GM18861 (cell line): ENCODE results near the gene GJA10.
"Not testable (repeated sequence)": the region's sequence is repeated elsewhere in the genome, so short reads cannot be mapped to it uniquely, and the experiment has no call there.

Experiments used
- ATAC-seq: cut with Tn5 transposase; IDR thresholded peaks from one replicate; pipeline ENCODE4 v1.9.1; 2021; ENCODE audit not compliant: unreplicated experiment

The GJA10 gene

GRCh38 chr6:89894169-89894568, at the start of gene GJA10:
GJA10 (plus strand) TSS chr6:89894469; CDS start chr6:89894469, 0 bp downstream.
- no peak for ATAC-seq

DNA sequence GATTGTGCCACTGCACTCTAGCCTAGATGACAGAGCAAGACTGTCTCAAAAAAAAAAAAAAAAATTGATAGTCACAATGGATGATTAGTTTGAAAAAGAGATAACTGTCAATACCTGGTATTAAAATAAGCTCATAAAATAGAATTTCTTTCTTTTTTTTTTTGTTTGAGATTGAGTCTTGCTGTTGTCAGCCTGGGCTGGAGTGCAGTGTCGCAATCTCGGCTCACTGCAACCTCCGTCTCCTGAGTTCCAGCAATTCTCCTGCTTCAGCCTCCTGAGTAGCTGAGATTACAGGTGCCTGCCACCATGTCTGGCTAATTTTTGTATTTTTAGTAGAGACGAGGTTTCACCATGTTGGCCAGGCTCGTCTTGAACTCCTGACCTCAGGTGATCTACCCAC, 46.8 kb upstream of the GJA10 start:
- ATAC-seq, result not testable (repeated sequence)

GRCh38 chr6:89853068-89853467, 41.2 kb upstream of the GJA10 start:
- ATAC-seq, result no peak

- ATAC-seq, result no peak
Observed at GRCh38 chr6:89858041-89858440, 36.2 kb upstream of the GJA10 start.

DNA sequence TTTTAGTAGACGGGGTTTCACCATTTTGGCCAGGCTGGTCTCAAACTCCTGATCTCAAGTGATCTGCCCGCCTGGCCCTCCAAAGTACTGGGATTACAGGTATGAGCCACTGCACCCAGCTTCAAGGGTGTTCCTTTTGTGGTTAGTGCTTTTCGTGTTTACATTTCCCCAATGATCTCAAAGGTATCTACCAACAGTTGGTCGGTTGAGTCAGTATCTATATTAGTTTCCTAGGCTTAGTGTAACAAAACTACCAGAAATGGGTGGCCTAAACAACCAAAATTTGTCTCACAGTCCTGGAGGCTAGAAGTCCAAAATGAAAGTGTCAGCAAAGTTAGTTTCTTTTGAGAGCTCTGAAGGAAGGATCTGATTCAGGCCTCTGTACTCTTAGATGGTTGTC, 34.5 kb upstream of the GJA10 start:
- ATAC-seq, result no peak

DNA sequence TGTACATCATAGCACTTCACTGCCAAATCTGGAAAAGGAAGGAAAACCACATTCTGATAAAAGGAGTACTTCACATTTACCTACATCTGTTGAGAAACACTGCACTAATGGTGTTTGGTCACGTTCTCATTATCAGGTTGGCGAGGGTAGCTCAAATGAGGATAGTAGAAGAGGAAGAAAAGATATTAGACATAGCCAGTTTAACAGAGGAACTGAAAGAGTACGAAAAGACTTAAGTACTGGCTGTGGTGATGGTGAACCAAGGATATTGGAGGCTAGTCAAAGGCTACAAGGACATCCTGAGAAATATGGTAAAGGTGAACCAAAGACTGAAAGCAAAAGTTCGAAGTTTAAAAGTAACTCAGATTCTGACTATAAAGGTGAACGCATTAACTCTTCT, 32.0 kb upstream of the GJA10 start:
- ATAC-seq, result no peak

DNA sequence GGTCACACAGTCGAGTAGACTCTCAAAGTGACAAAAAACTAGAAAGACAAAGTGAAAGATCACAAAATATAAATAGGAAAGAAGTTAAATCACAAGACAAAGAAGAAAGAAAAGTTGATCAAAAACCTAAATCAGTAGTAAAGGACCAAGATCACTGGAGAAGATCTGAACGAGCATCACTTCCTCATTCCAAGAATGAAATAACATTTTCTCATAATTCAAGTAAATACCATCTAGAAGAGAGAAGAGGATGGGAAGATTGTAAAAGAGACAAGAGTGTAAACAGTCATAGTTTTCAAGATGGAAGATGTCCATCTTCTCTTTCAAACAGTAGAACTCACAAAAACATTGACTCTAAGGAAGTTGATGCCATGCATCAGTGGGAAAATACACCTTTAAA, 31.6 kb upstream of the GJA10 start:
- no peak for ATAC-seq

- ATAC-seq, result no peak
Observed at GRCh38 chr6:89866024-89866678, 28.1 kb upstream of the GJA10 start.

DNA sequence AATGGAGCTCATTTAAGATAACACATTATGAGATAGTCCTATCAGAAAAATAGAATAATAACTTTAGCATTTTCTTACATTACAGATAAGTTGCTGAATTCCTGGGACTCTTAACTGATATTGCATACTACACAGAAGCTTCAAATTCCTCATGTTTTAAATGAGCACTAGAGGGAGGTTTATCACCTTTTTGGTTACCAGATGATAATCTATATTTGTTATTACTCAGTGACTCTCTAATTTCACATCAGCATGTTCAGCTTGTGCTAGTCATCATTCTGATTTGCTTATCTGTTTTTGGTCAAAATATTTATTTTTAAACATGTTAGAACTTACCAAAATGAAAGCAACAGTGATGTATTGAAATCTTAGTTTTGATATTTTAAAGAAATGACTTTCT, 20.5 kb upstream of the GJA10 start:
- ATAC-seq, result no peak

GRCh38 chr6:89874438-89874837, 19.8 kb upstream of the GJA10 start:
- no peak for ATAC-seq

DNA sequence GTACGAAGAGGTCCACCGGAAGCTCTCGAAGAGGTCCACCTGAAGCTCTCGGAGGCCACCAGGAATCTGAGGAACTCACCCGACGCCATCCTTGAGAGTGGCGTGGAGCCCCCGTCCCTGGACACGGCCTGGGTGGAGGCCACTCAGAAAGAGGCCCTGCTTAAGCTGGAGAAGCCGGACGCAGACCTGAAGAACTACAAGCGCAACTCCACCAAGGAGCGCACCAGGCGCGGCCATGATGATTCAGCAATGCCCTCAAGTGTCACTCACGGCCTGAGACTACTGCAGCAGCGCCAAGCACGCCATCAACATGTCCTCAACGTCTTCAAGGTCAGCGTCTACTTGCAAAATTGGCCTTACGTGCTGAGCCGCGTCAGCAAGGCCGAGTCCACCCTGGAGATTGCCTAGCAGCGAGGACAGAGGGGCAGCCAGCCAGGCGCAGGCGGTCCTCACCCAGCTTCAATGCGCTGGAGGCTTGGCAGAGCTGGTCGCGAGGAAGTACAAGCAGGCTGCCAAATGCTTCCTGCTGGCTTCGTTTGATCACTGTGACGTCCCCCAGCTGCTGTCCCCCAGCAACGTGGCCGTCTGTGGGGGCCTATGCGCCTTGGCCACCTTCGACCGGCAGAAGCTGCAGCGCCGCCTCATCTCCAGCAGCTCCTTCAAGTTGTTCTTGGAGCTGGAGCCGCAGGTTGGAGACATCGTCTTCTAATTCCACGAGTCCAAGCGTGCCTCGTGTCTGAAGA, 7.7 kb upstream of the GJA10 start:
- ATAC-seq, result no peak

GRCh38 chr6:89887452-89888137, 6.7 kb upstream of the GJA10 start:
- ATAC-seq, result no peak

DNA sequence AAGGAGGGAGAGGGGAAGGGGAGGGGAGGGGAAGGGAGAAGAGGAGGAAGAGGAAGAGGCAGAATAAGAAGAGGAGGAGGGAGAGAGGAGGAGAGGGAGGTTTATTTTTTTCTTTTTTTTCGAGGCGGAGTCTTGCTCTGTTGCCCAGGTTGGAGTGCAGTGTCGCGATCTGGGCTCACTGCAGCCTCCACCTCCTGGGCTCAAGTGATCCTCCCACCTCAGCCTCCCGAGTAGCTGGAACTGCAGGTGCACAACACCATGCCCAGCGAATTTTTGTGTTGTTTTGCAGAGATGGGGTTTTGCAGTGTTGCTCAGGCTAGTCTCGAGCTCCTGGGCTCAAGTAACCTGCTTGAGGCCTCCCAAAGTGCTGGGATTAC, 6.1 kb upstream of the GJA10 start:
- ATAC-seq, result no peak

- ATAC-seq, result no peak
Observed at GRCh38 chr6:89888871-89889270, 5.4 kb upstream of the GJA10 start.

DNA sequence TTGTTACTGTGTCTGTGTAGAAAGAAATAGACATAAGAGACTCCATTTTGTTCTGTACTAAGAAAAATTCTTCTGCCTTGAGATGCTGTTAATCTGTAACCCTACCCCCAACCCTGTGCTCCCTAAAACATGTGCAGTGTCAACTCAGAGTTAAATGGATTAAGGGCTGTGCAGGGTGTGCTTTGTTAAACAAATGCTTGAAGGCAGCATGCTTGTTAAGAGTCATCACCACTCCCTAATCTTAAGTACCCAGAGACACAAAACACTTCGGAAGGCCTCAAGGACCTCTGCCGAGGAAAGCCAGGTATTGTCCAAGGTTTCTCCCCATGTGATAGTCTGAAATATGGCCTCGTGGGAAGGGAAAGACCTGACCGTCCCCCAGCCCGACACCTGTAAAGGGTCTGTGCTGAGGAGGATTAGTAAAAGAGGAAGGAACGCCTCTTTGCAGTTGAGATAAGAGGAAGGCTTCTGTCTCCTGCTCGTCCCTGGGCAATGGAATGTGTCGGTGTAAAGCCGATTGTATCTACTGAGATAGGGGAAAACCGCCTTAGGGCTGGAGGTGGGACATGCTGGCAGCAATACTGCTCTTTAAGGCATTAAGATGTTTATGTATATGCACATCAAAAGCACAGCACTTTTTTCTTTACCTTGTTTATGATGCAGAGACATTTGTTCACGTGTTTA, 3.3 kb upstream of the GJA10 start:
- not testable (repeated sequence) for ATAC-seq

DNA sequence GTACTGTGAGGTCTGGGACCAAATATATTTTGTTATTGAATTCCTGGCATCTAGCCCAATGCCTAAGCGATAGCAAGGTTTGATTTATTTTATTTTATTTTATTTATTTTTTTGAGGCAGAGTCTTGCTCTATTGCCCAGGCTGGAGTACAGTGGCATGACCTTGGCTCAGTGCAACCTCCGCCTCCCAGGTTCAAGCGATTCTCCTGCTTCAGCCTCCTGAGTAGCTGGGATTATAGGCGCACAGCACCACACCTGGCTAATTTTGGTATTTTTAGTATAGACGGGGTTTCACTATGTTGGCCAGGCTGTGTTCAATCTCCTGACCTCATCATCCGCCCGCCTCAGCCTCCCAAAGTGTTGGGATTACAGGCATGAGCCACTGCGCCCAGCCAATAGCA, 1.7 kb upstream of the GJA10 start:
- ATAC-seq, result not testable (repeated sequence)

- ATAC-seq, result no peak
Observed at GRCh38 chr6:89895276-89895874, 1.1 kb downstream of the GJA10 start.

DNA sequence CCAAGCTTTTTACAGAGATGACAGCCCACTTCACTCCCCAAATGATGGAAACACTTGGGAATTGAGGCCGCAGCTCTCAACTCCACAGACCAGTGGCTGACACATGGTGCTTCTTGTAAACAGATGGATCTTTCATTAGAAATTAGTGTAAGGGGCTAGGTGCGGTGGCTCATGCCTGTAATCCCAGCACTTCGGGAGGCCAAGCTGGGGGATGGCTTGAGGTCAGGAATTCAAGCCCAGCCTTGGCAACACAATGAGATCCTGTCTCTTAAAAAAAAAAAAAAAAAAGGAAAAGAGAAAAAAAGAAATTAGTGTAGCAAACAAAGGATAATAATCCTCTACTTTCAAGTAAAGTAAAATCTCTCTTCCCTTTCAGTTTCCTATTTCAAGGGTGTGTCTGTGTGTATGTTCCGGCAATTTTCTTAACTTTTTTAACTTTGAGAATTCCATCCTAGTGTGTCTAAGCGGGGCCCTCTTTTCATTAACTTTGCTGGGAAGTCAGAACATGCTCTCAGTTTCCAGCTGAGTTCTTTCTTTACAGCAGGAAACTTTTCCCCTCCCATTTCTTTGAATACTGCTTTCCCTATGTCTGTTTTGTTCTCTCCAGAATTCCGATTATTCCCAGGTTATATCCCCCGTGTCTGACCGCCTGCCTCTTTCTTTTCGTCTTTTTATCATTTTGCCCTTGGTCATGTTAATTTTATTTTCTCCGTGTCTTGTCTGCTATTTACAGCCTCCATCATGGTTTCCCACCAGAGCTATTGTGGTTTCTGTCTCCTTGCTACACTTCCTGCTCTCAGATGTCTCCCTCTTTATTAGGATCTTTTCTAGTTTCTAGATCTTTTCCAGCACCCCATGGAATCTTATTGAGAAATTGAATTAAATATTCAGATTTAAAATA, 16.0 kb downstream of the GJA10 start:
- not testable (repeated sequence) for ATAC-seq

DNA sequence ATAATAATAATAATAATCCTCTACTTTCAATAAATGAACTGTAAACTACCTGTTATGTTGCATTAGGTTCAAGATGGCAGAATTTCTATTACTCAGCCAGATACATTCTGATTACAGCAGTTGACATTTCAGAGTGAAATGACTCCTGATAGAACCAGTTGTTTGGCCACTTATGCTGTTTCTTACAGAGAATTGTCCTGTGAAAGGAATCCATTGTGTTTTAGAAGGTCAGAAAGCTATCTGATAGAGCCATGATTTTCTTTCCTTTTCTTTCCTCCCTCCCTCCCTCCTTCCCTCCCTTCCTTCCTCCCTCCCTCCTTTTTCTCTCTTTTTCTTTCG, 16.6 kb downstream of the GJA10 start:
- ATAC-seq, result no peak
